Dermis blood vessel endothelial cell (primary cell): Measurements from ENCODE around the gene PDZD8. TPM values are rescaled to one million over a fixed set of nuclear protein-coding genes. Genes with fewer than 3 reads are reported as not detected.
"Not testable (repeated sequence)": the region's sequence is repeated elsewhere in the genome, so short reads cannot be mapped to it uniquely, and the experiment has no call there.

ENCODE experiments used
- DNase-seq: peaks from one replicate; pipeline ENCODE4 v3.0.0; 2010
- total RNA-seq: library from RNA; depleted of rRNA; stranded (reverse); fragments of >200 nt; gene quantifications from 2 replicates; pipeline ENCODE4 v1.2.3, GENCODE V29; 2014

Gene PDZD8
- total RNA-seq, 1 donor from 2014 or later: 16.0 TPM

DNA sequence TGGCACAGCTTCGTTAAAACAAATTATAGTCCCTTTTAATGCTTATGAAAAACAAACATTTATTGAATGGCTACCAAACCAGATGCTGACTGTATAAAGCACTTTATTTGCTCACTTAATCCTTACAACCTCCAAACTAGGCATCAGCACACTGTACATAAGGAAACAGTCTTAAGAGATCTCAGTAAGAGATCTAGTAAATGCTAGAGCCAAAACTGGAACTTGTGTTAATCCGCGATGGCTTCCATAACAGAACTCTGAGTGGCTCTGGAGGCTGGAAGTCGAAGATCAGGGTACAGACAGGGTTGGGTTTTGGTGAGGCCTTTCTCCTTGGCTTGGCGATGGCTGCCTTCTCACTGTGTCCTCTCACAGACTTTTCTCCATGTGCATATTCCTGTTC is 27.0 kb downstream of the PDZD8 start:
- no peak for DNase-seq

DNA sequence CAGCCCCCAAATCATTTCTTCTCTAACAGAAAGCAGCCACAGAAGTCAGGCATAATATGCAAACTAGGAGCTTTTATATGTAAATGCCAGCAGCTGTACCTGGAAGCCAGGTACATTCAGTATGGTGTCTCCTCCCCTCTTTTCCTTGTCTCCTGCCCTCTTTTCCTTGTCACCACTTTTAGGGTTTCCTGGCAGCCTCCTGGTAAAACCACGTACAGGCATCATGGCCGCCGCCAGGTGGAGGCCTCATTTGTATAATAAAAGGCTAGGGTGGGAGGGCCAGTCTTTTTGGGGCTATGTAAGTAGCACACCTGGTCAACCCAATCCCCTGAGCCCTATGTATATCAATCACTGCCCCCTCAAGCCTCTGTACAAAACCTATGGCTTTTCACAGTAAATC is 28.7 kb downstream of the PDZD8 start:
- no peak for DNase-seq

DNA sequence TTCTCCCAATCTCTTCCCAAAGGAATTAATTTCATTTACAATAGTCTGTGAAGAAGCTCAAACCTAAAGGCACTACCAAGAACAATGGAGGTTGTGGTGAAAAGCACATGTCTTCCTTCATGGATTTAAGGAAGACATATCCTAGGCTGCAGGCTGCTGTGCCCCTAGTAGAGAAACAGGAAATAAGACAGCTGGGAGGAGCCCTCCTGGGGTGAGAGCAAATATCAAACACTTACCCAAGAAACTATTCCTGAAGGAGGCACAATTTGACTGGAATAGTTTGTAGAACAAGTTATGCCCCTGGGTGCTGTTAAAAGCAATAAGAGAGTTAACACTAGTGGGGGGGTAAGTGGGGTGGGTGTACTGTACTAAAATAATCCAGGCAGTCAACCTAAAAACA is 30.1 kb downstream of the PDZD8 start:
- DNase-seq: no peak

DNA sequence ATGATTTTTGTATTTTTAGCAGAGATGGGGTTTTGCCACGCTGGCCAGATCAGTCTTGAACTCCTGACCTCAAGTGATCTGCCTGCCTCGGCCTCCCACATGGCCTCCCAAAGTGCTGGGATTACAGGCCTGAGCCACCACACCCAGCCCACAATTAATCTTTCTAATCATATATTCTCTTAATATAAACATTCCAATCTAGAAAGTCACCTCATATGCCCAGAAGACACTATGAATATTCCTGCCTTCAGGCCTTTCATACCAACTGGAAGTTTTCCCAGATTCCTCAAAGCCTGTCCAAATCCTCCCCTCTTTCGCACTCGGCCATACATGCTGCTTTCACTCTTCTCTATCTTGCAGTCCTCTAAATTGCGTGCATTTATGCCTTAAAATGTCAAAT is 32.6 kb downstream of the PDZD8 start:
- no peak for DNase-seq

DNA sequence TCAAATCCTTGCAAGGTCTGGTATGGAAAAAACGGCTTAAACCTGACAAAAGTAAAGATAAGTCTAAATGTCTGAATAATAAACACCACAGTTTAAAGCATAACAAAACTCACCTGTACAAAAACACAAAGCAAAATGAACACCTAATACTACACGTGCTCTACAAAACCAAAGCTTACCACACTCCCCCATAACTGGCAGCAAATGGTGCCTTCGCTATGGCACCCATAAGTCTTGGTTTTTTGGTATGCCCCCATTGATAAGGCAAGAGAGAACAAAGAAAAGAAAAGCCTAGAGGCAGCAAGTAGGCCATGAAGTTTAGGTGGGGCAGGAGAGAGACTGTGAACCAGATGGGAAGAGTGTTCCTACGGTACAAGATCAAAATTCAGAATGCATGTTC is 34.2 kb downstream of the PDZD8 start:
- no peak for DNase-seq

DNA sequence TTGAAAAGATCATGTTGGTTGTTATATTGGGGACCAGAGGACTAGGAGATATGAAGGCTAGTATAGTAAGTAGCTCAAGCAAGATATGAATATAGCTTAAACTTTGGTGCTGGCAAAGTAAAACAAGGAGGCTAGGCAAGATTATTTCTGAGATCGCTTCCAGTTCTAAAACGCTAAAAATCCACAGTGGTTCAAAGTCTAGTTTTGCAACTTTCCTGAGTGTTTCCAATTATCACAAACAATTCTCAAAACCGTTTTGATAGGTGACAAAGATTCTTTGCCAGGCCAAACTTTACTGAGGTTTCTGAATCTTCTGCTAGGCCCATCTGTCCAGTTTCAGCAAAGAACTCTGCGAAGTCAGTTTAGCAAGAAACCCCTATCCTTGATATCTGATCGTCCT is 35.3 kb downstream of the PDZD8 start:
- DNase-seq: no peak

DNA sequence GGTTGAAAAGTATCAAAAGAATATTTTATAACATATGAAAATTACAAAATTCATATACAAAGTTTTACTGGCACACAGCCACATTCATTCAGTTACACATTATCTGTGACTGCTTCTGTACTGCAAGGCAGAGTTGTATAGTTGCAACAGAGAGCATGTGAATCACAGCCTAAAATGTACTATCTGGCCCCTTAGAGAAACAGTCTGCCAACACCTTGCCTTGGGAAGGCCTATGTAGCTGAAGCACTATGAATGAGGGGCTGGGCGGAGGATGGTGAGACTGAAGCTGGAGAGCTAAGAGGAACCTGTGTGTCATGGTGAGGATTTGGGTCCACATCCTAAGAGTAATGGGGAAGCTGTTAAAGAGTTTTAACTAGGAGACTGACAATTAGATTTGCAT is 35.7 kb downstream of the PDZD8 start:
- no peak for DNase-seq

DNA sequence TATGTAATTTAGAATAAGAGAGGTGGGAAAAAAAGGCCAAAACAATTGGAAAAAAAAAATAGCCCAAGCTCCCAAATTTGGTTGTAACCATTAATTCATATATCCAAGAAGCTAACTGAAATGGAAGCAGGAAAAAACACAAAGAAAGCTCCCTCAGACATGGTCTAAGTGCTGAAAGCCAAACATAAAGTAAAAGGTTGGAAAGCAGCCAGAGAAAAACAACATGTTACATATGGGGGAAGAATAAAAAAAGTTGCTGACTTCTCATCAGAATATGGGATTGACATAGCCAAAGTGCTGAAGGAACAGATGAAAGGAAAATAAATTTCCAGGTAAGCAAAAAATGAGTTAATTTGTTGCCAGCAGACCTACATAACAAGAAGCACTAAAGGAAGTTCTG is 40.3 kb downstream of the PDZD8 start:
- peak; percentile 40 for DNase-seq

DNA sequence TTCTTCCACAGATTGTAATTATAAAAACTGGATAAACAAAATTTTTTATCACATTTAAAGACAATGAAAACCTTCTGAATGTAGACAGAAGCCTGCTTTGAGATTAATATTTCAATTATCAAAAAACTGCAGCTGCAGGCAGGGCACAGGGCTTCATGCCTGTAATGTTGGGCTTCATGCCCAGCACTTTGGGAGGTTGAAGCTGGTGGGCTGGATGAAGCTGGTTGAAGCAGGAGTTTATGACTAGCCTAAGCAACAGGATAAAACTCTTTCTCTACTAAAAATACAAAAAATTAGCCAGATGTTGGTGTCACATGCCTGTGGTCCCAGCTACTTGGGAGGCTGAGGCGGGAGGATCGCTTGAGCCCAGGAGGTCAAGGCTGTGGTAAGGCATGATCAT is 41.2 kb downstream of the PDZD8 start:
- no peak for DNase-seq

DNA sequence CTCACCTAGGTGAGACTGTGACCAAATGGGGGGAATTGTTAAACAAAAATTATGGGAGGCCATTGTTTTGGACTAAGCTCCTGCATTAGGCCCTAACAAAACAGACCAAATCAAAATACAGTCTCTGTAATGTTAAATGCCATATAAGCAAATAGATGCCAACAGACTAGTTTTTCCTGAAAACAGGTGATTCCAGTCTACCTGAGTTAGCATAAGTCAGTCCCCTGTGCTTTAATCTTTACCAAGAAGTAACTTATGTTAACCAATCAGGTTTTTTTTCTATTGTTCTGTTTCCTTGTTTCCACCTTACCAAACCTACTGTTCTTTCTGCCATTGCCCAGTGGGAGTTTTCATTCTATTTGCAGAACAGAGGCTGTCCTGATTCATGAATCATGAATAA is 48.0 kb downstream of the PDZD8 start:
- no peak for DNase-seq

DNA sequence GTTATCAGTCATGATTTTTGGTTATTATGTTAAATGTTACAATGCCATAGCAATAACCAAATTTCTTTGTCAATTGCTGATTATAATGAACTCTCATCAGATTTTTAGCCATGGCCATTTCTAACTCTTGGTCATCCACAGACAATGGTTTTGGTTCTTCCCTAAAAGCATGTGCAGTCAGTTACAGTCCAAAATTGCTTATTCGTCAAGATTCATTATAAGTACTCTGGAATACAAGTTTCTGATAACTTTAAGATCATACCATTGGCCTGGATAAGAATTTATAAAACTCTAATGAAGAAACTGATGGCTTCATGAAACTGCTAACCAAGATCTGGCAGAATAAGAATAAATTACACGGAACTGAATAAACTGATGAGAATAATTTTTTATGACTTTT is 50.9 kb downstream of the PDZD8 start:
- DNase-seq: no peak

DNA sequence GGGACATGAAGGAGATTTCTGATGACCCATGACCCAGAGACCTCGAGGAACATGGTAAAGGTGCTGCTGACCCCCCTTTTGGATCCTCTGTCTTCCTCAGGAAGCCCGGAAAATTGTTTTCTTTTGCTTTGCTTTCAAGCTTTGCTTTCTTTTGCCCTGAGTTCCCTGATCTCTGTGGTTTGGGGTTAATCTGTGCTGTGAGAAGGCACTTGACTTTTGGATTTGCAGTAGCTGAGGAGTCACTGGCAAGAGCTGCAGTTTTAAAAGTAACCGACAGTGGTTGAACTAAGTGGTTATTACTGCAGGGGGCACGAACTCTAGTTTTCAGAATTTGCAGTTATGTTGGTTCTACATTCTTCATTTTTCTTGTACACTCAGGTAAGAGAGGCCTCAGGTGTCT is 53.0 kb downstream of the PDZD8 start:
- peak; percentile 5 for DNase-seq

DNA sequence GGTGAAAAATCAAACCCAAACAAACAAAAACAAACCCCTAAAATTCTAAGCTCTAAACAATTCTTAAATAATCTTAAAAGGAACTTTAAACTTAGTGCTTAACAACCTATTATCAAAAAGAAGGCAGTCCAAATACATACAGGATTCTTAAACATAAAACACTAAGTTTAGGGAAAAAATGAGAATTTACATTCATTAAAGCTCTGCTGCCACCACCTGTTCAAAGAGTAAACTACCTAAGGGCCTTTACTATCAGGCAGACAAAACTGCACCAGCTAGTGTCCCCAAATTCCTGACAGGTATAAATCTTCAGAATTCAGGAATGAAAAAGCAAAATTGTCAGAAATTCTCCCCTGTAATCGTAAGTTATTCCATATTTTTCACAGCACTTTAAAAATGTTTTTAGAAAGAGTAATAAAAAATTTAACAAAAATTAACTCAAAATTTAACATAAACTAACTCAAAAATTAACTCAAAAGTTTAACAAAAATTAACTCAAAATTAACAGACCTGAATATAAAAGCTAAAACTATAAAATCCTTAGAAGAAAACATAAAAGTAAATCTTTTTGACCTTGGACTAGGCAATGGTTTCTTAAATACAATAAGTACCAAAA is 55.1 kb downstream of the PDZD8 start:
- DNase-seq: peak; percentile 55

DNA sequence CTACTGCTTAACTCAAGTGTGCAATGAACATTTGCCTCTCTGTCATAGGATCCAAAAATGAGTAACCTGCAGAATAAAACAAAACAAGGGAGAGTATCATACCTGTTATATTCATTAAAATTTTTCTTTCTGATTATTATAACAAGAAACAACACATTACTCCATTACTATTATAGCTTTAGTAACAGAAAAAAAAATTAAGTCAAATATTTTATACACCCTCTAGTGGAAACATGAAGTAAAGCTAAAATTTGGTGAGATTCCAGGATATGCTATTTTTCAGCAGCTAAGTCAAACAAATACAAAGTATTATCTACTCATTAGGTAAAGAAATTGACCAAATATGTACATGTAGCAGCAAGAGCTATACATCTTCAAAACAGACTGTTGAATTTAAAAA is 56.3 kb downstream of the PDZD8 start:
- DNase-seq: peak; percentile 21

DNA sequence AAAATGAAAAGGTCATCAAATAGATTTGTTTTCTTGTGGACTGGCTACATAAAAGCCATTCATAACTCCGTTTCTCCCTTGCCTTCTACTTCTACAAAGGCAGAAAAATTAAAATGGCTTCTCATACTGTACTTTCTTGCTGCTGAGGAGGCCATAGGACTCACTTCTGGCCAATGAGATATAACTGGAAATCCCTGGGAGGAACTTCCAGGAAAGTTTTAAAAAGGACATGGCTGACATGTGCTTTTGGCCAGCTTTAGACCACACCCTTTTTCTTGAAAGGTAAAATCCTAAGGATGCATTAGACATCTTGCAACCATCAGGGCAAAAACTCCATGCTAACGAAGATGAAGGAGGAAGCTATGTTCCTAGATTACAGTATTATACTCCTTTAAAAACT is 58.5 kb downstream of the PDZD8 start:
- no peak for DNase-seq

DNA sequence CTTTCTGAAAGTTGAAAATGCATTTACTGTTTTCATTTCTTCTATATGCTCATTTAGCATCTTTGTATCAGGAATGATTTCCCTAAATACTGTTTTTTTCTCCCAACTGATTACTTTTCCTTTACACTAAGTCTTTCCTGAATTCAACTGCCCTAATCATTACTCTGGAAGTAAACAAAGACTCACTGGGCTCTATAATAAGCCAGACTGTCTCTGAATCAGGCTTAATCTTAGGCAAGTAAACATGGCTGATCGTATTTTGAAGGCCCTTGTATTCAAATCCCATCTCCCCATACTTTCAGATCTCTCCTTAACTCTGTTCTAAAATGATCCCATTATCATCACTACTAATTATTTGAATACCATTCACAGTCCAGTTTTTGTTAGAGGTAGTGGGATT is 61.6 kb downstream of the PDZD8 start:
- DNase-seq: no peak

DNA sequence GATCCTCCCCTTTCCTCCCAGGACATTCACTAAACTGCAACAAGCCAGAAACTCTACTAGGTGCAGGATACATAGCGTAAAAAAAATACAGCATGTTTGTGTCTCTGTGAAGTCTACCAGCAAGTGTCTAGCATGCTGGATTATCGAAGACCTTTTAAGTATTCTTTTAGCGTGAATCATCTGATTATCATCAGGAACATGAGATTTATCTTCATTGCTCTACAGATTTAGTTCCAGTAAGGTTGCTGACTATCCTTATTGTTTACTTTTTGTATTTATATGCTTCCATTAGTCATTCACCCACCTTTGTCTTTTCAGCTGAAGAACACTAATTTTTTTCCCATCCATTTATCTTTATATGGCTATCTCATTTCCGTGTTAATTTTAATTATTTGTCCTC is 62.8 kb downstream of the PDZD8 start:
- DNase-seq: no peak

DNA sequence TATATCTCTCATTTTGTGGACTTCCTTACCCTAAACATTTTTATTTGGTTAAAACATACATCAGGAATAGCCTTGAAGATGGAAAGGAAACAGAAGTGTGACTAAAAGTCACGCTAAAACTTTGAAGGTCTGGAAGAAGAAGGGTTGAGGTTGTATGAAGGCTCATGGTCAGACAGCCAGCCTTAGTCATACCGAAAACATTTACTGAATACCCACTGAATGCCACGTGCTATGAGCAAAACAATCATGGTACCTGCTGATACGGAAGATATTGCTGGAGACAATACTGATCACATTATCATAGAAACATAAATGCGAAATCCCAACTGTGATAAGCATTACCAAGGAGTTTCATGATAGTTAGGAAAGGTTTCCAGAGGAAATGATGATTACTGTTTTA is 64.0 kb downstream of the PDZD8 start:
- DNase-seq: no peak

DNA sequence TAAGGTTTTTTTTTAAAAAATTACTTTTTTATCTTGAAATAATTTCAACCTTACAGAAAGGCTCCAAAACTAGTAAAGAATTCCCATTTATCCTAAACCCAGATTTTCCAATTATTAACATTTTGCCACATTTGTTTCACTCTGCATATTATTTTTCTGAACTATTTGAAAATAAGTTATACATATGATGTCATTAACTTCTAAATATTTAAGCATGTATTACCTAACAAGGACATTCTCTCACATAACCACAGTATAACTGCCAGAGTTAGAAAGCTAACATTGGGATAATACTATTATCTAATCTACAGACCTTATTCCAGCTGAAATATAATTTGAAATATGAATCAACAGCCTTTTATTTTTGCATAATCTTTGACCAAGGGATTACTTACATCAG is 68.6 kb downstream of the PDZD8 start:
- DNase-seq: no peak

DNA sequence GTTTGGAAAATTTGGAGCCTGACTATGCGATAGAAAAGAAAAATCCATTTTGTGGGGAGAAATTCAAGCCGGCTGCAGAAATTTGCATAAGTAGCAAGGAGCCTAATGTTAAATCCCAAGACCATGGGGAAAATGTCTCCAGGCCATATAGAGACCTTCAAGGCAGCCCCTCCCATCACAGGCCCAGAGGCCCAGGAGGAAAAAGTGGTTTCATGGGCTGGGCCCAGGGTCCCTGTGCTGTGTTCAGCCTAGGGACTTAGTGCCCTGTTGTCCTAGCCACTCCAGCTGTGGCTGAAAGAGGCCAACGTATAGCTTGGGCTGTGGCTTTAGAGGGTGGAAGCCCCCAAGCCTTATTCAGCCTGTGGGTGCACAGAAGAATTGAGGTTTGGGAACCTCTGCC is 71.8 kb downstream of the PDZD8 start:
- not testable (repeated sequence) for DNase-seq

DNA sequence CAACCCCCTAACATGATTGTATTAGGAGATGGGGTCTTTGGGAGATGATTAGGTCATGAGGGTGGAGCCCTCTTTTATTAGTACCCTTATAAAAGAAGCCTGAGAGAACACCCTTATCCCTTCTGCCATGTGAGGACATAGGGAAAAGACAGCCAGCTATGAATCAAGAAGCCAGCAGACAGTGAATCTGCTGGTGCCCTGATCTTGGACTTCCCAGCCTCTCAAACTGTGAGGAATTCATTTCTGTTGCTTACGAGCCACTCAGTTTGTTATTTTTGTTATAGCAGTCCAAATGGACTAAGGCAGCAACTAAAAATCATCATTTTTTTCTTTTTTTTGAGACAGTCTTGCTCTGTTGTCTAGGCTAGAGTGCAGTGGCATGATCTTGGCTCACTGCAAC is 74.6 kb downstream of the PDZD8 start:
- DNase-seq: no peak

DNA sequence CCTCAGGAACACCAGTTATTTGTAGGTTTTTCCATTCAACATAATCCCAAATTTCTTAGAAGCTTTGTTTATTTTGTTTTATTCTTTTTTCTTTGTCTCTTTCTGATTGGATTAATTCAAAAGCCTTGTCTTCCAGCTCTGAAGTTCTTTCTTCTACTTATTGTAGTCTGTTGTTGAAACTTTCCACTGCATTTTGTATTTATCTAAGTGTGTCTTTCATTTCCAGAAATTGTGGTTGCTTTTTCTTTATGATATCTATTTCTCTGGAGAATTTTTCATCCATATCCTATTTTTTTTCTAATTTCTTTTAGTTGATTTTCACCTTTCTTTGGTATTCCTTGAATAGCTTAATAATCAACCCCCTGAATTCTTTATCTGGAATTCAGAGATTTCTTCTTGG is 75.8 kb downstream of the PDZD8 start:
- no peak for DNase-seq

DNA sequence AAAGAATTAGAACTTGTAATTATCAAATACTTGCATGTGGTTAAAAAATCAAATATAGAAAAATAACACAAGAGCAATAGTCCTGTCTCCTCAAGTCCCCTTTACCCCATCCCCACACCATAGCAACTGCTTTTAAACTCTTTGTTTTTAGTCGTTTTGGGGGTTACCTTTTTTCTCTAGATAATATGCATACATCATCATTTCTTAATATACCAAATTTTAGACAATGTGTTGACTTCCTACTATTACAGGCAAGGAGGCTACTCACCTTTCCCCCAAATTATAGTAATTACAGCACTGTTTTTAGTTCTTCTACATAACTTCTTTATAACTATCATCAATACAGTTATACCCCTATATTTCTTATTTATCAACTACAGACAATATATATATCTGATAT is 77.0 kb downstream of the PDZD8 start:
- no peak for DNase-seq

DNA sequence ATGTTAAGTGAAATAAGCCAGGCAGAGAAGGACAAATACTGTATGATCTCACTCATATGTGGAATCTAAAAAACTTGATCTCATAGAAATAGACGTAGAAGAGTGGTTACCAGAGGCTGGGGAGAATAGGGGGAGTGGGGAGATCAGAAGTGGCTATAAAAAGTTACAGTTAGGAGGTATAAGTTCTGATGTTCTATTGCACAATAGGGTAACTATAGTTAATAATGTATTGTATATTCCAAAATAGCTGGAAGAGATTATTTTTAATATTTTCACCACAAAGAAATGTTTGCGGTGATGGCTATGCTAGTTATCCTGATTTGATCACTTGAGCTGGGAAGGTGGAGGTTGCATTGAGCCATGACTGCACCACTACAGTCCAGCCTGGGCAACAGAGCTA is 80.5 kb downstream of the PDZD8 start:
- DNase-seq: no peak

DNA sequence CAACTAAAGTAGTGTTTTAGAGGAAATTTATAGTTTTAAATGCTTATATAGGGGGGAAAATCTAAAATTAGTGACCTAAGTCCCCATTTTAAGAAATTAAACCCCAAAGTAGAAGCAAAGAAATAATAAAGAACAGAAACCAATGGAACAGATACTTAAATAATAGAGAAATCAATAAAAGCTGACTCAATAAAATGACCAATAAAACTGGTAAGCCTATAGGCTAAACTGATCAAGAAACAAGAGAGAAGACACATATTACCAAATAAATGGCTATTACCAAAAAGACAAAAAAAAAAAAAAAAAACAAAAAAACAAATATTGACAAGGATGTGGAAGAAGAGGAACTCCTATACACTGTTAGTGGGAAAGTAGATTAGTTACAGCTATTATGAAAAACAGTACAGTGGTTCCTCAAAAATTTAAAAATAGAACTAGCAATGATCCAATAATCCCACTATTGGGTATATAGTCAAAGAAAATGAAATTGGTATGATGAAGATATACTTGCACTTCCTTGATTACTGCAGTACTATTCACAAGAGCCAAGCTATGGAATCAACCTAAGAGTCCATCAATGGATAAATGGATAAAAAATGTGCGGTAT is 81.1 kb downstream of the PDZD8 start:
- no peak for DNase-seq
